ENCODE data around the gene CIAO3. TPM values are rescaled to one million over a fixed set of nuclear protein-coding genes. Genes with fewer than 3 reads are reported as not detected.

The CIAO3 gene
- total RNA-seq, 1 experiment from 2014 or later = 50.9 TPM

DNA sequence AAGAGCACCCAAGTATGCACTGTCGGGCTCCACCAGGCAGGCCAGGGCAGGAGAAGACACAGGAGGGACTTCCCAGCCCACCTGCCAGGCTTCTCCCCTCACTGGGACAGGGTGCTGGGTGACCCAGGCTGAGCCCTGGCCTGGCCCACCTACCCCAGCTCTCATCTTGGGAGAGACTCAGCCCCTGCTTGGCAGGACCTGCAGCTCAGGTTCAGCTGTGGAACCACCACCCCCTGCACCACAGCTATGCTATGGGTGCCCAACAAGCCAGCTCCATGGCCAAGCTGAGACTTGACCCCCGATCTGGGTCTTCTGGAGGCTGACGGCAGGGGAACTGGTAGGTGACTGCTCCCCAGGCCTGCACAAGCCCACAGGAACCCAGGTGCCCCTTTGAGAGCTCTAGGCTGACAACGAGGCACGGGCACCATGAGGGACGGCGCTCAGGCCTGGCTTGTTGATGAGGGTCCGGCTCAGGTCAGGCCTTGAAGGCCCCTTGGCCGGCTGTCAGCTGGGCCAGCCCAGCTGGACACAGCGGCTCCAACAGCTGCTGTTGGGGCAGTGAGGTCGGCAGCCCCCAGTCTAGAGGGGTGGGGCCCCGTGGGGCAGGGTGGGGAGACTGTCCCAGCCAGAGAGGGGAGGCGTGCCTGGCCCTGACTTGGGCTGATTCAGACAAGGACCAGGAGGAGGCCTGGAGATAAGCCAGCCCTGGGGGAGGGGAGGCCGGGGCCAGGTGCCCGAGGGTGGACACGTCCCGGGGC is 42.8 kb upstream of the CIAO3 start:
- ATAC-seq = no peak
- TF ChIP-seq, protein P1, sequence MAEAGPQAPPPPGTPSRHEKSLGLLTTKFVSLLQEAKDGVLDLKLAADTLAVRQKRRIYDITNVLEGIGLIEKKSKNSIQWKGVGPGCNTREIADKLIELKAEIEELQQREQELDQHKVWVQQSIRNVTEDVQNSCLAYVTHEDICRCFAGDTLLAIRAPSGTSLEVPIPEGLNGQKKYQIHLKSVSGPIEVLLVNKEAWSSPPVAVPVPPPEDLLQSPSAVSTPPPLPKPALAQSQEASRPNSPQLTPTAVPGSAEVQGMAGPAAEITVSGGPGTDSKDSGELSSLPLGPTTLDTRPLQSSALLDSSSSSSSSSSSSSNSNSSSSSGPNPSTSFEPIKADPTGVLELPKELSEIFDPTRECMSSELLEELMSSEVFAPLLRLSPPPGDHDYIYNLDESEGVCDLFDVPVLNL (CRISPR knock-in tag; IDR thresholded peaks at IDR 0.05; ENCODE audit: borderline replicate concordance, low read depth) = no peak
- TF ChIP-seq ZNF396 (CRISPR knock-in tag; IDR thresholded peaks at IDR 0.05; ENCODE audit: borderline replicate concordance) (no peak), SMAD3 (CRISPR knock-in tag; IDR thresholded peaks at IDR 0.05; ENCODE audit: borderline replicate concordance) (no peak), ZNF317 (CRISPR knock-in tag; IDR thresholded peaks at IDR 0.05; ENCODE audit: borderline replicate concordance, low read depth) (no peak), GABPB1 (CRISPR knock-in tag; IDR thresholded peaks at IDR 0.05) (no peak), IRF2 (CRISPR knock-in tag; IDR thresholded peaks at IDR 0.05; ENCODE audit: borderline replicate concordance, low read depth) (no peak), NR3C1 (CRISPR knock-in tag; conservative IDR thresholded peaks at IDR 0.05; ENCODE audit: low read depth) (no peak), RORB (CRISPR knock-in tag; IDR thresholded peaks at IDR 0.05) (no peak)
- TF ChIP-seq, protein P2, sequence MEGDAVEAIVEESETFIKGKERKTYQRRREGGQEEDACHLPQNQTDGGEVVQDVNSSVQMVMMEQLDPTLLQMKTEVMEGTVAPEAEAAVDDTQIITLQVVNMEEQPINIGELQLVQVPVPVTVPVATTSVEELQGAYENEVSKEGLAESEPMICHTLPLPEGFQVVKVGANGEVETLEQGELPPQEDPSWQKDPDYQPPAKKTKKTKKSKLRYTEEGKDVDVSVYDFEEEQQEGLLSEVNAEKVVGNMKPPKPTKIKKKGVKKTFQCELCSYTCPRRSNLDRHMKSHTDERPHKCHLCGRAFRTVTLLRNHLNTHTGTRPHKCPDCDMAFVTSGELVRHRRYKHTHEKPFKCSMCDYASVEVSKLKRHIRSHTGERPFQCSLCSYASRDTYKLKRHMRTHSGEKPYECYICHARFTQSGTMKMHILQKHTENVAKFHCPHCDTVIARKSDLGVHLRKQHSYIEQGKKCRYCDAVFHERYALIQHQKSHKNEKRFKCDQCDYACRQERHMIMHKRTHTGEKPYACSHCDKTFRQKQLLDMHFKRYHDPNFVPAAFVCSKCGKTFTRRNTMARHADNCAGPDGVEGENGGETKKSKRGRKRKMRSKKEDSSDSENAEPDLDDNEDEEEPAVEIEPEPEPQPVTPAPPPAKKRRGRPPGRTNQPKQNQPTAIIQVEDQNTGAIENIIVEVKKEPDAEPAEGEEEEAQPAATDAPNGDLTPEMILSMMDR (IDR thresholded peaks at IDR 0.05) = no peak
- TF ChIP-seq, protein P3, sequence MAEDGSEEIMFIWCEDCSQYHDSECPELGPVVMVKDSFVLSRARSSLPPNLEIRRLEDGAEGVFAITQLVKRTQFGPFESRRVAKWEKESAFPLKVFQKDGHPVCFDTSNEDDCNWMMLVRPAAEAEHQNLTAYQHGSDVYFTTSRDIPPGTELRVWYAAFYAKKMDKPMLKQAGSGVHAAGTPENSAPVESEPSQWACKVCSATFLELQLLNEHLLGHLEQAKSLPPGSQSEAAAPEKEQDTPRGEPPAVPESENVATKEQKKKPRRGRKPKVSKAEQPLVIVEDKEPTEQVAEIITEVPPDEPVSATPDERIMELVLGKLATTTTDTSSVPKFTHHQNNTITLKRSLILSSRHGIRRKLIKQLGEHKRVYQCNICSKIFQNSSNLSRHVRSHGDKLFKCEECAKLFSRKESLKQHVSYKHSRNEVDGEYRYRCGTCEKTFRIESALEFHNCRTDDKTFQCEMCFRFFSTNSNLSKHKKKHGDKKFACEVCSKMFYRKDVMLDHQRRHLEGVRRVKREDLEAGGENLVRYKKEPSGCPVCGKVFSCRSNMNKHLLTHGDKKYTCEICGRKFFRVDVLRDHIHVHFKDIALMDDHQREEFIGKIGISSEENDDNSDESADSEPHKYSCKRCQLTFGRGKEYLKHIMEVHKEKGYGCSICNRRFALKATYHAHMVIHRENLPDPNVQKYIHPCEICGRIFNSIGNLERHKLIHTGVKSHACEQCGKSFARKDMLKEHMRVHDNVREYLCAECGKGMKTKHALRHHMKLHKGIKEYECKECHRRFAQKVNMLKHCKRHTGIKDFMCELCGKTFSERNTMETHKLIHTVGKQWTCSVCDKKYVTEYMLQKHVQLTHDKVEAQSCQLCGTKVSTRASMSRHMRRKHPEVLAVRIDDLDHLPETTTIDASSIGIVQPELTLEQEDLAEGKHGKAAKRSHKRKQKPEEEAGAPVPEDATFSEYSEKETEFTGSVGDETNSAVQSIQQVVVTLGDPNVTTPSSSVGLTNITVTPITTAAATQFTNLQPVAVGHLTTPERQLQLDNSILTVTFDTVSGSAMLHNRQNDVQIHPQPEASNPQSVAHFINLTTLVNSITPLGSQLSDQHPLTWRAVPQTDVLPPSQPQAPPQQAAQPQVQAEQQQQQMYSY (CRISPR knock-in tag; IDR thresholded peaks at IDR 0.05) = no peak
- TF ChIP-seq, protein P4, sequence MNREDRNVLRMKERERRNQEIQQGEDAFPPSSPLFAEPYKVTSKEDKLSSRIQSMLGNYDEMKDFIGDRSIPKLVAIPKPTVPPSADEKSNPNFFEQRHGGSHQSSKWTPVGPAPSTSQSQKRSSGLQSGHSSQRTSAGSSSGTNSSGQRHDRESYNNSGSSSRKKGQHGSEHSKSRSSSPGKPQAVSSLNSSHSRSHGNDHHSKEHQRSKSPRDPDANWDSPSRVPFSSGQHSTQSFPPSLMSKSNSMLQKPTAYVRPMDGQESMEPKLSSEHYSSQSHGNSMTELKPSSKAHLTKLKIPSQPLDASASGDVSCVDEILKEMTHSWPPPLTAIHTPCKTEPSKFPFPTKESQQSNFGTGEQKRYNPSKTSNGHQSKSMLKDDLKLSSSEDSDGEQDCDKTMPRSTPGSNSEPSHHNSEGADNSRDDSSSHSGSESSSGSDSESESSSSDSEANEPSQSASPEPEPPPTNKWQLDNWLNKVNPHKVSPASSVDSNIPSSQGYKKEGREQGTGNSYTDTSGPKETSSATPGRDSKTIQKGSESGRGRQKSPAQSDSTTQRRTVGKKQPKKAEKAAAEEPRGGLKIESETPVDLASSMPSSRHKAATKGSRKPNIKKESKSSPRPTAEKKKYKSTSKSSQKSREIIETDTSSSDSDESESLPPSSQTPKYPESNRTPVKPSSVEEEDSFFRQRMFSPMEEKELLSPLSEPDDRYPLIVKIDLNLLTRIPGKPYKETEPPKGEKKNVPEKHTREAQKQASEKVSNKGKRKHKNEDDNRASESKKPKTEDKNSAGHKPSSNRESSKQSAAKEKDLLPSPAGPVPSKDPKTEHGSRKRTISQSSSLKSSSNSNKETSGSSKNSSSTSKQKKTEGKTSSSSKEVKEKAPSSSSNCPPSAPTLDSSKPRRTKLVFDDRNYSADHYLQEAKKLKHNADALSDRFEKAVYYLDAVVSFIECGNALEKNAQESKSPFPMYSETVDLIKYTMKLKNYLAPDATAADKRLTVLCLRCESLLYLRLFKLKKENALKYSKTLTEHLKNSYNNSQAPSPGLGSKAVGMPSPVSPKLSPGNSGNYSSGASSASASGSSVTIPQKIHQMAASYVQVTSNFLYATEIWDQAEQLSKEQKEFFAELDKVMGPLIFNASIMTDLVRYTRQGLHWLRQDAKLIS (CRISPR knock-in tag; IDR thresholded peaks at IDR 0.05; ENCODE audit: borderline replicate concordance) = no peak
- TF ChIP-seq, protein P5, sequence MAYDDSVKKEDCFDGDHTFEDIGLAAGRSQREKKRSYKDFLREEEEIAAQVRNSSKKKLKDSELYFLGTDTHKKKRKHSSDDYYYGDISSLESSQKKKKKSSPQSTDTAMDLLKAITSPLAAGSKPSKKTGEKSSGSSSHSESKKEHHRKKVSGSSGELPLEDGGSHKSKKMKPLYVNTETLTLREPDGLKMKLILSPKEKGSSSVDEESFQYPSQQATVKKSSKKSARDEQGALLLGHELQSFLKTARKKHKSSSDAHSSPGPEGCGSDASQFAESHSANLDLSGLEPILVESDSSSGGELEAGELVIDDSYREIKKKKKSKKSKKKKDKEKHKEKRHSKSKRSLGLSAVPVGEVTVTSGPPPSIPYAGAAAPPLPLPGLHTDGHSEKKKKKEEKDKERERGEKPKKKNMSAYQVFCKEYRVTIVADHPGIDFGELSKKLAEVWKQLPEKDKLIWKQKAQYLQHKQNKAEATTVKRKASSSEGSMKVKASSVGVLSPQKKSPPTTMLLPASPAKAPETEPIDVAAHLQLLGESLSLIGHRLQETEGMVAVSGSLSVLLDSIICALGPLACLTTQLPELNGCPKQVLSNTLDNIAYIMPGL (CRISPR knock-in tag; IDR thresholded peaks at IDR 0.05) = no peak
- TF ChIP-seq, protein P6, sequence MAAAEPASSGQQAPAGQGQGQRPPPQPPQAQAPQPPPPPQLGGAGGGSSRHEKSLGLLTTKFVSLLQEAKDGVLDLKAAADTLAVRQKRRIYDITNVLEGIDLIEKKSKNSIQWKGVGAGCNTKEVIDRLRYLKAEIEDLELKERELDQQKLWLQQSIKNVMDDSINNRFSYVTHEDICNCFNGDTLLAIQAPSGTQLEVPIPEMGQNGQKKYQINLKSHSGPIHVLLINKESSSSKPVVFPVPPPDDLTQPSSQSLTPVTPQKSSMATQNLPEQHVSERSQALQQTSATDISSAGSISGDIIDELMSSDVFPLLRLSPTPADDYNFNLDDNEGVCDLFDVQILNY (CRISPR knock-in tag; IDR thresholded peaks at IDR 0.05) = no peak
- TF ChIP-seq, protein P7, sequence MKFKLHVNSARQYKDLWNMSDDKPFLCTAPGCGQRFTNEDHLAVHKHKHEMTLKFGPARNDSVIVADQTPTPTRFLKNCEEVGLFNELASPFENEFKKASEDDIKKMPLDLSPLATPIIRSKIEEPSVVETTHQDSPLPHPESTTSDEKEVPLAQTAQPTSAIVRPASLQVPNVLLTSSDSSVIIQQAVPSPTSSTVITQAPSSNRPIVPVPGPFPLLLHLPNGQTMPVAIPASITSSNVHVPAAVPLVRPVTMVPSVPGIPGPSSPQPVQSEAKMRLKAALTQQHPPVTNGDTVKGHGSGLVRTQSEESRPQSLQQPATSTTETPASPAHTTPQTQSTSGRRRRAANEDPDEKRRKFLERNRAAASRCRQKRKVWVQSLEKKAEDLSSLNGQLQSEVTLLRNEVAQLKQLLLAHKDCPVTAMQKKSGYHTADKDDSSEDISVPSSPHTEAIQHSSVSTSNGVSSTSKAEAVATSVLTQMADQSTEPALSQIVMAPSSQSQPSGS (CRISPR knock-in tag; IDR thresholded peaks at IDR 0.05; ENCODE audit: borderline replicate concordance, low read depth) = no peak
- TF ChIP-seq, protein P8, sequence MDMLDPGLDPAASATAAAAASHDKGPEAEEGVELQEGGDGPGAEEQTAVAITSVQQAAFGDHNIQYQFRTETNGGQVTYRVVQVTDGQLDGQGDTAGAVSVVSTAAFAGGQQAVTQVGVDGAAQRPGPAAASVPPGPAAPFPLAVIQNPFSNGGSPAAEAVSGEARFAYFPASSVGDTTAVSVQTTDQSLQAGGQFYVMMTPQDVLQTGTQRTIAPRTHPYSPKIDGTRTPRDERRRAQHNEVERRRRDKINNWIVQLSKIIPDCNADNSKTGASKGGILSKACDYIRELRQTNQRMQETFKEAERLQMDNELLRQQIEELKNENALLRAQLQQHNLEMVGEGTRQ (CRISPR knock-in tag; IDR thresholded peaks at IDR 0.05) = no peak
- no peak for DNase-seq (ENCODE audit: low spot score)
- ChIA-PET POLR2A (no interaction called here), CTCF (interaction anchor here (0.6 to 3.1 kb wide), 10 partner anchors 17 to 1208 kb away, joined by 3 to 18 read pairs (median 4); partner anchors contain the start of genes CIAO3 and GNG13)
- Mint-ChIP-seq H3K4me1 (no peaks in the 10 kb centered on the region), H3K9me3 (no peaks in the 10 kb centered on the region), H3K27ac (no peak overlapping the region), H3K27me3 (ENCODE audit: low read depth) (no peaks in the 10 kb centered on the region), H3K4me3 (no peak overlapping the region), H3K36me3 (no peaks in the 10 kb centered on the region)
